ENCODE results near the gene TMPRSS5.
"Not testable (repeated sequence)": the region's sequence is repeated elsewhere in the genome, so short reads cannot be mapped to it uniquely, and the experiment has no call there.

The TMPRSS5 gene

GRCh38 chr11:113695207-113695606 lies 10.9 kb downstream of the TMPRSS5 start:
- DNase-seq, result no peak

- DNase-seq, result no peak
Observed at GRCh38 chr11:113694390-113694789, 11.7 kb downstream of the TMPRSS5 start.

GRCh38 chr11:113693030-113693429 lies 13.1 kb downstream of the TMPRSS5 start:
- DNase-seq, result no peak

- DNase-seq, result no peak
Observed at GRCh38 chr11:113690619-113691569, 15.2 kb downstream of the TMPRSS5 start.

GRCh38 chr11:113689768-113690618 lies 16.1 kb downstream of the TMPRSS5 start:
- no peak for DNase-seq

- no peak for DNase-seq
Observed at GRCh38 chr11:113685654-113686359, 20.3 kb downstream of the TMPRSS5 start.

- no peak for DNase-seq
Observed at GRCh38 chr11:113684496-113684895, 21.6 kb downstream of the TMPRSS5 start.

- no peak for DNase-seq
Observed at GRCh38 chr11:113683481-113684046, 22.5 kb downstream of the TMPRSS5 start.

GRCh38 chr11:113681711-113682413 lies 24.2 kb downstream of the TMPRSS5 start:
- DNase-seq, result no peak

- no peak for DNase-seq
Observed at GRCh38 chr11:113681282-113681681, 24.8 kb downstream of the TMPRSS5 start.

GRCh38 chr11:113677685-113678084 lies 28.4 kb downstream of the TMPRSS5 start:
- DNase-seq, result no peak

GRCh38 chr11:113675565-113675964 lies 30.5 kb downstream of the TMPRSS5 start:
- DNase-seq, result no peak

- DNase-seq, result no peak
Observed at GRCh38 chr11:113675003-113675561, 31.0 kb downstream of the TMPRSS5 start.

- no peak for DNase-seq
Observed at GRCh38 chr11:113674397-113674685, 31.8 kb downstream of the TMPRSS5 start.

- no peak for DNase-seq
Observed at GRCh38 chr11:113673550-113674396, 32.3 kb downstream of the TMPRSS5 start.

- not testable (repeated sequence) for DNase-seq
Observed at GRCh38 chr11:113671914-113672313, 34.2 kb downstream of the TMPRSS5 start.

- DNase-seq, result no peak
Observed at GRCh38 chr11:113670831-113671215, 35.3 kb downstream of the TMPRSS5 start.

- no peak for DNase-seq
Observed at GRCh38 chr11:113670149-113670830, 35.8 kb downstream of the TMPRSS5 start.

- DNase-seq, result no peak
Observed at GRCh38 chr11:113668255-113668654, 37.9 kb downstream of the TMPRSS5 start.

GRCh38 chr11:113667801-113668200 lies 38.3 kb downstream of the TMPRSS5 start:
- no peak for DNase-seq
